ENCODE results near the gene SLC39A1.

DNA sequence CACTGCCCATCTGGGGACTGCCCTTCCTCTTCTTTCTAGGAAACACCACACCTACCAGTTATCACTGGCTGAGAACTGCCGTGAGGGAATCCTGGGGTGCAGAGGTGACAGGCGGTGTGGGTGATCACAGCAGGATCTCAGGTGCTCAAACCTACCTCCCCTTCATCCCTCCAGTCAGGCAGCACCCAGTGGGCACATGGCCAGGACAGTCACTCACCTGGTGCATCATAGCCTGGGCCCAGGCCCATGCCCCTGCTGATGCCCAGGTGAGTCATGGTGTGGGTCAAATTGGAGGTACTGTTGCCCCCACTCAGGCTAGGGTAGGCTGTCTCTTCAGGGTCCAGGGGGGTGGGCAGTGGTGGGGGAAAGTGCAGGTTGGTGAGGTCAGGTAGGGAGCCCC, 11.5 kb downstream of the SLC39A1 start:
- TF ChIP-seq TCF12 (IDR thresholded peaks at IDR 0.05; ENCODE audit: low read depth, low read length) (no peak), POLR2A (IDR thresholded peaks at IDR 0.05; ENCODE audit: control extremely low read depth in 1 of 2, low read depth in 2 of 2, low read length in 2 of 2) (no peak), CTCF (IDR thresholded peaks at IDR 0.05; ENCODE audit: control extremely low read depth in 1 of 3, insufficient read depth in 1 of 3, low read depth in 1 of 3, low read length in 3 of 3) (no peak)
